Suprapubic skin (tissue), 4 donors: ENCODE measurements around the gene CCDC32. TPM values are rescaled to one million over a fixed set of nuclear protein-coding genes. Genes with fewer than 3 reads are reported as not detected.

Experiments used
- DNase-seq, 2 donors: peaks; one replicate each; pipeline ENCODE4 v3.0.0-alpha.2; 2019; ENCODE audit warnings: low spot score in 2 of 2
- H3K27ac ChIP-seq: fragments of 200-600 bp; sonication (generic); one replicate; pipeline ENCODE4 v1.5.1; 2019
- H3K27me3 ChIP-seq: fragments of 200-600 bp; sonication (generic); one replicate; pipeline ENCODE4 v1.5.1; 2019
- H3K36me3 ChIP-seq: fragments of 200-600 bp; sonication (generic); one replicate; pipeline ENCODE4 v1.5.1; 2019
- H3K4me1 ChIP-seq: fragments of 200-600 bp; sonication (generic); one replicate; pipeline ENCODE4 v1.5.1; 2019
- H3K4me3 ChIP-seq: fragments of 200-600 bp; sonication (generic); one replicate; pipeline ENCODE4 v1.5.1; 2019; ENCODE audit warnings: mild to moderate bottlenecking
- H3K9me3 ChIP-seq: fragments of 200-600 bp; sonication (generic); one replicate; pipeline ENCODE4 v1.5.1; 2019
- EP300 ChIP-seq: sonication (generic); formaldehyde crosslinking; IDR thresholded peaks from one replicate; pipeline ENCODE4 v1.6.1; 2017; ENCODE audit warnings: antibody characterized with exemption
- POLR2A ChIP-seq, 2 donors: fragments of 450-650 bp; IDR thresholded peaks; one replicate each; pipeline ENCODE4 v1.6.1; 2017; ENCODE audit warnings: antibody characterized with exemption in 2 of 2, mild to moderate bottlenecking in 2 of 2, moderate library complexity in 2 of 2
- POLR2AphosphoS5 ChIP-seq, 3 donors: sonication (generic); formaldehyde crosslinking; IDR thresholded peaks; one replicate each; pipeline ENCODE4 v1.6.1; 2017; ENCODE audit warnings: antibody characterized with exemption in 3 of 3
- WGBS: methylation state at CpG from one replicate; pipeline ENCODE4 v1.1.5; 2018; 5-methylcytosine and 5-hydroxymethylcytosine counted together
- total RNA-seq, 4 donors: library from RNA; depleted of rRNA; stranded (reverse); fragments of >200 nt; gene quantifications; one replicate each; pipeline ENCODE4 v1.1.0, GENCODE V29; 2016
- TF ChIP-seq, protein P1 (sequence below), 2 donors: fragments of 200-600 bp in 1 of 2; fragments of 450-650 bp in 1 of 2; sonication (generic) in 1 of 2; IDR thresholded peaks; one replicate each; pipeline ENCODE4 v1.5.1; 2016 to 2019; ENCODE audit warnings: antibody characterized with exemption in 2 of 2, mild to moderate bottlenecking in 1 of 2, moderate library complexity in 1 of 2

Gene CCDC32
- total RNA-seq, 4 donors from 2014 or later, result 13.4 to 27.6 (median 19.6) TPM

DNA sequence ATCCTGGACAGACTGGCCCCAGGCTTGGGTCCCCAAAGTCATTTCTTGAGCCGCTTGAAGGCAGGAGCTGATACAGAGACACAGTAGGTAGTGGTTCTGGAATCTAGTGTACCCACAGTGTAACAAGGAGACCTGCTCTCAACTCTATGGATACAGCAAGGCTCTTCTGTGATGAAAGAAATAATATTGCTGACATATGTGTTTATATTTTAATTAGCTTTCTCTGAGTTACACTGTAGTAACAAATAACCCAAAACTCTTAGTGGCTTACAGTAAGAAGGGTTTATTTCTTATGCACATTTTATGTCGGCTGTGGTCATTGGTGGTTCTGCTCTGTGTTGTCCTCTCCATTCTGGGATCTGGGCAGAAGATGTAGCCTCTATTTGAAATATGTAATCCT lies 48.5 kb downstream of the CCDC32 start:
- Histone ChIP-seq H3K27me3 (no peaks in the 10 kb centered on the region), H3K9me3 (no peaks in the 10 kb centered on the region), H3K4me3 (no peak overlapping the region), H3K36me3 (no peaks in the 10 kb centered on the region), H3K27ac (no peak overlapping the region), H3K4me1 (peaks cover 9% of the 10 kb centered on the region)
- WGBS, result 94% methylated on average over 2 of the region's 2 CpGs
- no peak for DNase-seq
- TF ChIP-seq, protein P1, sequence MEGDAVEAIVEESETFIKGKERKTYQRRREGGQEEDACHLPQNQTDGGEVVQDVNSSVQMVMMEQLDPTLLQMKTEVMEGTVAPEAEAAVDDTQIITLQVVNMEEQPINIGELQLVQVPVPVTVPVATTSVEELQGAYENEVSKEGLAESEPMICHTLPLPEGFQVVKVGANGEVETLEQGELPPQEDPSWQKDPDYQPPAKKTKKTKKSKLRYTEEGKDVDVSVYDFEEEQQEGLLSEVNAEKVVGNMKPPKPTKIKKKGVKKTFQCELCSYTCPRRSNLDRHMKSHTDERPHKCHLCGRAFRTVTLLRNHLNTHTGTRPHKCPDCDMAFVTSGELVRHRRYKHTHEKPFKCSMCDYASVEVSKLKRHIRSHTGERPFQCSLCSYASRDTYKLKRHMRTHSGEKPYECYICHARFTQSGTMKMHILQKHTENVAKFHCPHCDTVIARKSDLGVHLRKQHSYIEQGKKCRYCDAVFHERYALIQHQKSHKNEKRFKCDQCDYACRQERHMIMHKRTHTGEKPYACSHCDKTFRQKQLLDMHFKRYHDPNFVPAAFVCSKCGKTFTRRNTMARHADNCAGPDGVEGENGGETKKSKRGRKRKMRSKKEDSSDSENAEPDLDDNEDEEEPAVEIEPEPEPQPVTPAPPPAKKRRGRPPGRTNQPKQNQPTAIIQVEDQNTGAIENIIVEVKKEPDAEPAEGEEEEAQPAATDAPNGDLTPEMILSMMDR (IDR thresholded peaks at IDR 0.05), result no peak
- TF ChIP-seq EP300 (no peak), POLR2A (IDR thresholded peaks at IDR 0.05) (no peak), POLR2AphosphoS5 (IDR thresholded peaks at IDR 0.05) (no peak)

DNA sequence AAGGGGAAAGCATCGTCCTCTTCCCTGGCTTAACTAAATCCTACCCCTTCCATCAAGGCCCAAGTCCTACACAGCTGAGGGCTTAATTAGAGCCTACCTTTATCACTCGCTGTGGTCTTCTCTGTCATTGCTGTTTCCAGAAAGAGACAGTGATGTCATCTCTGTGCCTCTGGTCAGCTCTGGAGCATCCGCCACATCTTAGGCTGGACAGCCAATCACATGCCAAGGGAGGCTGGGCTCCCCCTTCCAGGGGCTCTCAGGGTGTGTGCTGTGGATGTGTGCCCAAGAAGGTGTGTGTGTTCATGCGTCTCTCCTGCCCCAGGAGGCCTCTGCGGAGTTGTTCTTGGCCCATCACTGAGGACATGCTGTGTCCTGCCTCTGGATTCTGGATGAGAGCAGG lies 51.2 kb downstream of the CCDC32 start:
- H3K4me1 ChIP-seq, result peaks cover 19% of the 10 kb centered on the region
- TF ChIP-seq POLR2A (IDR thresholded peaks at IDR 0.05) (no peak), POLR2AphosphoS5 (IDR thresholded peaks at IDR 0.05) (no peak)
- TF ChIP-seq, protein P1 (IDR thresholded peaks at IDR 0.05), result no peak
- no peak overlapping the region for H3K4me3 ChIP-seq
- no peaks in the 10 kb centered on the region for H3K36me3 ChIP-seq
- H3K27me3 ChIP-seq, result no peaks in the 10 kb centered on the region
- H3K9me3 ChIP-seq, result no peaks in the 10 kb centered on the region
- WGBS, result 82% methylated on average over 2 of the region's 5 CpGs
- DNase-seq, result no peak
- no peak overlapping the region for H3K27ac ChIP-seq

DNA sequence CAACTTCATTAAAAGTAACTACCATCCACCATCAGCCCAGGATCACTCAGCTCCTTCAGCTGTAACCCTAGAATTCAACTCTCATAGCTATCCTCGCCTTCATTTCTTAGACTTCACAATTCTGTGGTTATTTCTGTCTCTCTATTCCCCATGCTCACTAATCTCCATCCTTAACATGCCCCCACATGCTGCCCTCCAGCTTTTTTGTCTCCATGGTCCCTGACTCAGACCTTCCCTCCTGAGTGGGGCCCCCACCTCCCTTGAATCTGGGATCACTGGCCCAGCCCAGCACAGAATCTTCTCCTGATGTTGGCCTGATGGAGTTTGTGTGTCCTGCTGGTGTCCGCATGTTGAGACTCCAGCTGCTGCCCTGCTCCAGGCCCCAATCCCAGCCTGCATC lies 52.4 kb downstream of the CCDC32 start:
- TF ChIP-seq, protein P1 (IDR thresholded peaks at IDR 0.05), result no peak
- TF ChIP-seq EP300 (no peak), POLR2A (IDR thresholded peaks at IDR 0.05) (no peak), POLR2AphosphoS5 (IDR thresholded peaks at IDR 0.05) (no peak)
- Histone ChIP-seq H3K27ac (no peak overlapping the region), H3K9me3 (no peaks in the 10 kb centered on the region), H3K27me3 (no peaks in the 10 kb centered on the region), H3K4me1 (peaks cover 20% of the 10 kb centered on the region), H3K36me3 (no peaks in the 10 kb centered on the region), H3K4me3 (no peak overlapping the region)
- DNase-seq, result no peak
- WGBS, result 89% methylated on average over 2 of the region's 2 CpGs

DNA sequence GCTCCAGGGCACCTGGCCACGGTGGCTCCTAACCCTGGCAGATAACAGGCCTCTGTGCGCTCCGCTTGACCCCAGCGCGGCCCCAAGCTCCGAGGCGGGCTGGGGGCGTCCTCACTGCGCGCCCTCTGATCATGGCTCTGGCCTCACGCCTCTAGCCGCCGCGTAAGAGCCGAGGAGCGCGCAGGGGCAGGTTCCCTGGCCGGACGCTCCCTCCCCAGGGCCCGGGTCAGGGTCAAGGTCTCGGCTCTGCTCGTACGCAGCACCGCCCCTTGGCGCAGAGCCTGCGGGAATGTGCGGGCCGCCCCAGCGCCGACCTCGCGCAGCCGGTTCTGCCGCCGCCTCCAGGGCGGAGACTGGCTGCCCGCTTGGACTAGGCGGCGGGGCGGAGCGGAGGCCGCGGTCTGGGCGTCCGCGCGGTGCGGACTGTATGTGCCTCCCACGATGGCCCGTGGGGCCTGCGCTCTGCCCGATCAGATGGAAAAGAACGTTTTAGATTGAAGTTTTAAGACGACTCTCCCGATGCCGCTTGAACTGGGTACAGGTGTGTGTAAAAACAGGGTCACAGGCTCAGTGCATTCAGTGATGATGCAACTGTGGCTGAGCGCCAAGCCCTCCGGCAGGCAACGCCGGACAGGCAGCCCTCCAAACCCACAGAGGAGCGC lies 53.2 kb downstream of the CCDC32 start:
- Histone ChIP-seq H3K27me3 (no peaks in the 10 kb centered on the region), H3K4me3 (peak overlapping the region; percentile 66), H3K4me1 (peaks cover 28% of the 10 kb centered on the region), H3K9me3 (no peaks in the 10 kb centered on the region), H3K36me3 (no peaks in the 10 kb centered on the region), H3K27ac (peak overlapping the region; percentile 35)
- TF ChIP-seq POLR2AphosphoS5 (IDR thresholded peaks at IDR 0.05), result no peak
- no peak for TF ChIP-seq EP300
- TF ChIP-seq, protein P1 (IDR thresholded peaks at IDR 0.05), result no peak
- TF ChIP-seq POLR2A (IDR thresholded peaks at IDR 0.05), result no peak
- WGBS, result 2% methylated on average over 17 of the region's 61 CpGs
- DNase-seq, result peak in 1 of 2 donors; percentile 78

DNA sequence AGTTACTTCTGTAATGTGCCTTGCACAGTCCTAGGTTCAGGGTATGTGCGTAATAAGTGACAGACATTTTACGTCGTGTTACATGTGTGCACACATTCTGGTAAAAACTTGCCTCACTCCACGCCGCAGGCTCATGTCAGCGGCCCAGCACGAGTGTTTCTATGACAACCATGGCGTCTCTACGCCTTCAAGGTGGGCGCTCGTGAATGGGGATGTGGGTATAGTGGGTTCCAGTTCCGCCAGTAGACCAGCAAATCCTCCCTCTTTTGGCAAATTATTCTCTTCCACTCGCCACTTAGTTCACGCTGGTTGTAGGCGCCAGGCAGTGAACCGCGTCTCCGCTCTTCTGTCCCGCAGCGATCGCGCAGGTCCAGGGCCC lies 53.8 kb downstream of the CCDC32 start:
- WGBS, result 14% methylated on average over 16 of the region's 22 CpGs
- peaks cover 28% of the 10 kb centered on the region for H3K4me1 ChIP-seq
- no peaks in the 10 kb centered on the region for H3K9me3 ChIP-seq
- no peaks in the 10 kb centered on the region for H3K36me3 ChIP-seq
- no peaks in the 10 kb centered on the region for H3K27me3 ChIP-seq
- DNase-seq, result no peak
- TF ChIP-seq, protein P1 (IDR thresholded peaks at IDR 0.05), result no peak
- no peak for TF ChIP-seq POLR2AphosphoS5 (IDR thresholded peaks at IDR 0.05)
- TF ChIP-seq EP300, result no peak
- TF ChIP-seq POLR2A (IDR thresholded peaks at IDR 0.05), result no peak
- peak overlapping the region; percentile 35 for H3K27ac ChIP-seq
- H3K4me3 ChIP-seq, result peak overlapping the region; percentile 66
